ENCODE measurements around the gene RAB20.
A peak's percentile ranks its signal among the peaks of the same experiment; 100 is the strongest.
"Not testable (repeated sequence)": the region's sequence is repeated elsewhere in the genome, so short reads cannot be mapped to it uniquely, and the experiment has no call there.

Gene RAB20

GRCh38 chr13:110507678-110508381, 53.7 kb downstream of the RAB20 start:
- no peak for DNase-seq

GRCh38 chr13:110506859-110507566, 54.5 kb downstream of the RAB20 start:
- no peak for DNase-seq

GRCh38 chr13:110506396-110506795, 55.1 kb downstream of the RAB20 start:
- DNase-seq: no peak

GRCh38 chr13:110505594-110505993, 55.9 kb downstream of the RAB20 start:
- DNase-seq: no peak

- DNase-seq: no peak
These were observed 57.5 kb downstream of the RAB20 start for GRCh38 chr13:110503979-110504499.

- no peak for DNase-seq
These were observed 58.3 kb downstream of the RAB20 start for GRCh38 chr13:110503037-110503901.

- no peak for DNase-seq
These were observed 60.3 kb downstream of the RAB20 start for GRCh38 chr13:110501188-110501587.

GRCh38 chr13:110500341-110500740, 61.2 kb downstream of the RAB20 start:
- DNase-seq: no peak

GRCh38 chr13:110499621-110500281, 61.8 kb downstream of the RAB20 start:
- DNase-seq: peak; percentile 71

- no peak for DNase-seq
These were observed 62.8 kb downstream of the RAB20 start for GRCh38 chr13:110498765-110499164.

- DNase-seq: no peak
These were observed 63.2 kb downstream of the RAB20 start for GRCh38 chr13:110498327-110498726.

GRCh38 chr13:110497896-110498295, 63.6 kb downstream of the RAB20 start:
- not testable (repeated sequence) for DNase-seq

GRCh38 chr13:110497003-110497402, 64.5 kb downstream of the RAB20 start:
- no peak for DNase-seq

GRCh38 chr13:110496281-110496680, 65.2 kb downstream of the RAB20 start:
- DNase-seq: no peak

GRCh38 chr13:110495881-110496280, 65.6 kb downstream of the RAB20 start:
- DNase-seq: no peak

GRCh38 chr13:110495376-110495775, 66.1 kb downstream of the RAB20 start:
- no peak for DNase-seq

GRCh38 chr13:110493613-110494012, 67.9 kb downstream of the RAB20 start:
- DNase-seq: no peak

GRCh38 chr13:110492679-110493593, 68.6 kb downstream of the RAB20 start:
- DNase-seq: no peak

GRCh38 chr13:110491869-110492678, 69.4 kb downstream of the RAB20 start:
- no peak for DNase-seq

- no peak for DNase-seq
These were observed 71.3 kb downstream of the RAB20 start for GRCh38 chr13:110490009-110490770.
